ENCODE measurements around the gene NANOS2. TPM values are rescaled to one million over a fixed set of nuclear protein-coding genes. Genes with fewer than 3 reads are reported as not detected.

Gene NANOS2
- total and polyA plus RNA-seq, 2 of the 13 experiments (the other 11 are each of a cell fraction or from before 2014, with no cell fraction given) = not detected

DNA sequence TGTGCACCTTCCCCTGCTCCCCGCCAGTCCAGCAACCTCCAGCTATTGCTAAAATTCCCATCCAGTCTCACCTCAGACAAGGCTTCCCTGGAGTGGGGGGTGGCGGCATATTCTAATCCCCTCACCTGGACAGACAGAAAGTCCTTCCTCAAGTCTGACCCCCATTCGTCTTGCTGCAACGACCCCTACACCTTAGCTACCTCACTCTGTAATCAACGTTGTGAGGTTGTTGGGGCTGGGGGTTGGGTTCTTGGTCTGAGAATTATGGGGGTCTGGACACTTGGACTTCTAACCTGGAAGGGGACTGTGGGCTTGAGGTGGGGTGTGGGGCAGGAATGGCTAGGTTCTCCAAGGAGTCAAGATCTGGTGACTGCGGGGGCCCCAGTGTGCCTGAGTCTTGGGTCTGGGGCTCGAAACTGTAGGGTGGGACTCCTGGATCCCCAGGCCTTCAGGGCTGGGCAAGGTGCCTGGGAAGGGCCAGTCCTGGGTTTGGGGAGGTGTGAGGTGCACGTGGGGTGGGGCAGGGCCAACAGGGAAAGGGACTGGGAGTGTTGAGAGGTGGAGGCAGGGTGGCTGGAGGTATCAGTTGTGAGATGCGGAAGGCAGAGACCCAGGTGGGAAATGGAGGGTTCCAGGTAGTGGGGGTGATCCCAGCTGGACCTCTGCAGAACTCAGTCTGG is 49.2 kb downstream of the NANOS2 start (continued):
- TF ChIP-seq, protein P1, sequence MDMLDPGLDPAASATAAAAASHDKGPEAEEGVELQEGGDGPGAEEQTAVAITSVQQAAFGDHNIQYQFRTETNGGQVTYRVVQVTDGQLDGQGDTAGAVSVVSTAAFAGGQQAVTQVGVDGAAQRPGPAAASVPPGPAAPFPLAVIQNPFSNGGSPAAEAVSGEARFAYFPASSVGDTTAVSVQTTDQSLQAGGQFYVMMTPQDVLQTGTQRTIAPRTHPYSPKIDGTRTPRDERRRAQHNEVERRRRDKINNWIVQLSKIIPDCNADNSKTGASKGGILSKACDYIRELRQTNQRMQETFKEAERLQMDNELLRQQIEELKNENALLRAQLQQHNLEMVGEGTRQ (IDR thresholded peaks at IDR 0.05; ENCODE audit: low read depth, low read length) = no peak
- TF ChIP-seq, protein P1 (CRISPR knock-in tag; IDR thresholded peaks at IDR 0.05; ENCODE audit: borderline replicate concordance) = no peak
- TF ChIP-seq, protein P2, sequence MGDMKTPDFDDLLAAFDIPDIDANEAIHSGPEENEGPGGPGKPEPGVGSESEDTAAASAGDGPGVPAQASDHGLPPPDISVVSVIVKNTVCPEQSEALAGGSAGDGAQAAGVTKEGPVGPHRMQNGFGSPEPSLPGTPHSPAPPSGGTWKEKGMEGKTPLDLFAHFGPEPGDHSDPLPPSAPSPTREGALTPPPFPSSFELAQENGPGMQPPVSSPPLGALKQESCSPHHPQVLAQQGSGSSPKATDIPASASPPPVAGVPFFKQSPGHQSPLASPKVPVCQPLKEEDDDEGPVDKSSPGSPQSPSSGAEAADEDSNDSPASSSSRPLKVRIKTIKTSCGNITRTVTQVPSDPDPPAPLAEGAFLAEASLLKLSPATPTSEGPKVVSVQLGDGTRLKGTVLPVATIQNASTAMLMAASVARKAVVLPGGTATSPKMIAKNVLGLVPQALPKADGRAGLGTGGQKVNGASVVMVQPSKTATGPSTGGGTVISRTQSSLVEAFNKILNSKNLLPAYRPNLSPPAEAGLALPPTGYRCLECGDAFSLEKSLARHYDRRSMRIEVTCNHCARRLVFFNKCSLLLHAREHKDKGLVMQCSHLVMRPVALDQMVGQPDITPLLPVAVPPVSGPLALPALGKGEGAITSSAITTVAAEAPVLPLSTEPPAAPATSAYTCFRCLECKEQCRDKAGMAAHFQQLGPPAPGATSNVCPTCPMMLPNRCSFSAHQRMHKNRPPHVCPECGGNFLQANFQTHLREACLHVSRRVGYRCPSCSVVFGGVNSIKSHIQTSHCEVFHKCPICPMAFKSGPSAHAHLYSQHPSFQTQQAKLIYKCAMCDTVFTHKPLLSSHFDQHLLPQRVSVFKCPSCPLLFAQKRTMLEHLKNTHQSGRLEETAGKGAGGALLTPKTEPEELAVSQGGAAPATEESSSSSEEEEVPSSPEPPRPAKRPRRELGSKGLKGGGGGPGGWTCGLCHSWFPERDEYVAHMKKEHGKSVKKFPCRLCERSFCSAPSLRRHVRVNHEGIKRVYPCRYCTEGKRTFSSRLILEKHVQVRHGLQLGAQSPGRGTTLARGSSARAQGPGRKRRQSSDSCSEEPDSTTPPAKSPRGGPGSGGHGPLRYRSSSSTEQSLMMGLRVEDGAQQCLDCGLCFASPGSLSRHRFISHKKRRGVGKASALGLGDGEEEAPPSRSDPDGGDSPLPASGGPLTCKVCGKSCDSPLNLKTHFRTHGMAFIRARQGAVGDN (CRISPR knock-in tag; IDR thresholded peaks at IDR 0.05) = peak; percentile 73
- TF ChIP-seq, protein P3, sequence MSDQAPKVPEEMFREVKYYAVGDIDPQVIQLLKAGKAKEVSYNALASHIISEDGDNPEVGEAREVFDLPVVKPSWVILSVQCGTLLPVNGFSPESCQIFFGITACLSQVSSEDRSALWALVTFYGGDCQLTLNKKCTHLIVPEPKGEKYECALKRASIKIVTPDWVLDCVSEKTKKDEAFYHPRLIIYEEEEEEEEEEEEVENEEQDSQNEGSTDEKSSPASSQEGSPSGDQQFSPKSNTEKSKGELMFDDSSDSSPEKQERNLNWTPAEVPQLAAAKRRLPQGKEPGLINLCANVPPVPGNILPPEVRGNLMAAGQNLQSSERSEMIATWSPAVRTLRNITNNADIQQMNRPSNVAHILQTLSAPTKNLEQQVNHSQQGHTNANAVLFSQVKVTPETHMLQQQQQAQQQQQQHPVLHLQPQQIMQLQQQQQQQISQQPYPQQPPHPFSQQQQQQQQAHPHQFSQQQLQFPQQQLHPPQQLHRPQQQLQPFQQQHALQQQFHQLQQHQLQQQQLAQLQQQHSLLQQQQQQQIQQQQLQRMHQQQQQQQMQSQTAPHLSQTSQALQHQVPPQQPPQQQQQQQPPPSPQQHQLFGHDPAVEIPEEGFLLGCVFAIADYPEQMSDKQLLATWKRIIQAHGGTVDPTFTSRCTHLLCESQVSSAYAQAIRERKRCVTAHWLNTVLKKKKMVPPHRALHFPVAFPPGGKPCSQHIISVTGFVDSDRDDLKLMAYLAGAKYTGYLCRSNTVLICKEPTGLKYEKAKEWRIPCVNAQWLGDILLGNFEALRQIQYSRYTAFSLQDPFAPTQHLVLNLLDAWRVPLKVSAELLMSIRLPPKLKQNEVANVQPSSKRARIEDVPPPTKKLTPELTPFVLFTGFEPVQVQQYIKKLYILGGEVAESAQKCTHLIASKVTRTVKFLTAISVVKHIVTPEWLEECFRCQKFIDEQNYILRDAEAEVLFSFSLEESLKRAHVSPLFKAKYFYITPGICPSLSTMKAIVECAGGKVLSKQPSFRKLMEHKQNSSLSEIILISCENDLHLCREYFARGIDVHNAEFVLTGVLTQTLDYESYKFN (CRISPR knock-in tag; conservative IDR thresholded peaks at IDR 0.05) = no peak
- TF ChIP-seq, protein P4, sequence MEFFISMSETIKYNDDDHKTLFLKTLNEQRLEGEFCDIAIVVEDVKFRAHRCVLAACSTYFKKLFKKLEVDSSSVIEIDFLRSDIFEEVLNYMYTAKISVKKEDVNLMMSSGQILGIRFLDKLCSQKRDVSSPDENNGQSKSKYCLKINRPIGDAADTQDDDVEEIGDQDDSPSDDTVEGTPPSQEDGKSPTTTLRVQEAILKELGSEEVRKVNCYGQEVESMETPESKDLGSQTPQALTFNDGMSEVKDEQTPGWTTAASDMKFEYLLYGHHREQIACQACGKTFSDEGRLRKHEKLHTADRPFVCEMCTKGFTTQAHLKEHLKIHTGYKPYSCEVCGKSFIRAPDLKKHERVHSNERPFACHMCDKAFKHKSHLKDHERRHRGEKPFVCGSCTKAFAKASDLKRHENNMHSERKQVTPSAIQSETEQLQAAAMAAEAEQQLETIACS (CRISPR knock-in tag; IDR thresholded peaks at IDR 0.05) = no peak
- TF ChIP-seq ZFP1 (CRISPR knock-in tag; IDR thresholded peaks at IDR 0.05) (no peak), PAF1 (CRISPR knock-in tag; IDR thresholded peaks at IDR 0.05) (0 out of 2 replicates have a peak, but pooled peaks have one; percentile 41), ZSCAN22 (CRISPR knock-in tag; IDR thresholded peaks at IDR 0.05) (no peak), ZNF3 (CRISPR knock-in tag; IDR thresholded peaks at IDR 0.05) (no peak), SP5 (CRISPR knock-in tag; IDR thresholded peaks at IDR 0.05; ENCODE audit: borderline replicate concordance, low read depth) (no peak), ZNF329 (CRISPR knock-in tag; IDR thresholded peaks at IDR 0.05; ENCODE audit: low read depth) (no peak), SRSF9 (IDR thresholded peaks at IDR 0.05; ENCODE audit: borderline replicate concordance, insufficient read depth, low read depth, low read length, poor library complexity, severe bottlenecking) (no peak), NPAS2 (CRISPR knock-in tag; IDR thresholded peaks at IDR 0.05; ENCODE audit: borderline replicate concordance) (0 out of 2 replicates have a peak, but pooled peaks have one; percentile 53), MAZ (IDR thresholded peaks at IDR 0.05; ENCODE audit: borderline replicate concordance, low read depth, low read length) (no peak), MAZ (CRISPR knock-in tag; IDR thresholded peaks at IDR 0.05; ENCODE audit: low read depth) (no peak), ZFP36 (IDR thresholded peaks at IDR 0.05; ENCODE audit: borderline replicate concordance, low read depth, low read length, partially characterized antibody) (no peak)

All from HepG2 (cell line).